H9 (cell line): Measurements from ENCODE around the gene FARP1. TPM values are rescaled to one million over a fixed set of nuclear protein-coding genes. Genes with fewer than 3 reads are reported as not detected.

Experiments used
- DNase-seq: peaks from one replicate; pipeline ENCODE4 v3.0.0-alpha.2; 2017
- H2AFZ ChIP-seq: one replicate; pipeline ENCODE4 v1.6.1; 2013; ENCODE audit warnings: mild to moderate bottlenecking, low read length, control low read depth, moderate library complexity
- H2AK5ac ChIP-seq: 2 replicates; pipeline ENCODE4 v1.6.1; 2013; ENCODE audit warnings: low read length, control low read depth, mixed read lengths; ENCODE audit not compliant: insufficient read length
- H2BK120ac ChIP-seq: one replicate; pipeline ENCODE4 v1.6.1; 2013; ENCODE audit warnings: low read depth, mild to moderate bottlenecking, low read length, control low read depth, inconsistent platforms; ENCODE audit not compliant: poor library complexity, severe bottlenecking
- H2BK12ac ChIP-seq: 2 replicates; pipeline ENCODE4 v1.6.1; 2013; ENCODE audit warnings: low read length, control low read depth, mixed read lengths, low read depth; ENCODE audit not compliant: insufficient read length
- H2BK15ac ChIP-seq: 2 replicates; pipeline ENCODE4 v1.6.1; 2013; ENCODE audit warnings: low read depth, low read length, control low read depth
- H2BK20ac ChIP-seq: one replicate; pipeline ENCODE4 v1.6.1; 2013; ENCODE audit warnings: low read depth, mild to moderate bottlenecking, low read length, control low read depth, inconsistent platforms; ENCODE audit not compliant: poor library complexity, severe bottlenecking
- H2BK5ac ChIP-seq: 2 replicates; pipeline ENCODE4 v1.6.1; 2013; ENCODE audit warnings: low read length, control low read depth, mixed read lengths; ENCODE audit not compliant: insufficient read length
- H3K14ac ChIP-seq: 2 replicates; pipeline ENCODE4 v1.6.1; 2013; ENCODE audit warnings: low read length, control low read depth; ENCODE audit not compliant: insufficient read depth
- H3K18ac ChIP-seq: 2 replicates; pipeline ENCODE4 v1.6.1; 2013; ENCODE audit warnings: low read depth, mild to moderate bottlenecking, mixed read lengths, low read length, control low read depth; ENCODE audit not compliant: insufficient read length
- H3K23ac ChIP-seq: 2 replicates; pipeline ENCODE4 v1.6.1; 2013; ENCODE audit warnings: low read length, control low read depth, mixed read lengths, low read depth; ENCODE audit not compliant: insufficient read length
- H3K23me2 ChIP-seq: 2 replicates; pipeline ENCODE4 v1.6.1; 2013; ENCODE audit warnings: low read depth, mild to moderate bottlenecking, mixed read lengths, low read length, control low read depth; ENCODE audit not compliant: insufficient read length, poor library complexity, severe bottlenecking
- H3K27ac ChIP-seq: 2 replicates; pipeline ENCODE4 v1.5.1; 2013; ENCODE audit warnings: low read length, control low read depth, mixed read lengths, low read depth; ENCODE audit not compliant: insufficient read length
- H3K27me3 ChIP-seq: 2 replicates; pipeline ENCODE4 v1.6.1; 2013; ENCODE audit warnings: low read length, control low read depth, inconsistent platforms; ENCODE audit not compliant: insufficient read depth
- H3K4ac ChIP-seq: 2 replicates; pipeline ENCODE4 v1.6.1; 2013; ENCODE audit warnings: low read depth, mild to moderate bottlenecking, control low read depth, inconsistent platforms, low read length, moderate library complexity
- H3K4me1 ChIP-seq: 2 replicates; pipeline ENCODE4 v1.6.1; 2013; ENCODE audit warnings: low read length, control low read depth, inconsistent platforms; ENCODE audit not compliant: insufficient read depth
- H3K4me2 ChIP-seq: 2 replicates; pipeline ENCODE4 v1.6.1; 2013; ENCODE audit warnings: low read length, control low read depth, mixed read lengths; ENCODE audit not compliant: insufficient read length, insufficient read depth
- H3K56ac ChIP-seq: 2 replicates; pipeline ENCODE4 v1.6.1; 2013; ENCODE audit warnings: low read depth, mild to moderate bottlenecking, mixed read lengths, low read length, control low read depth; ENCODE audit not compliant: insufficient read length
- H3K79me1 ChIP-seq: 2 replicates; pipeline ENCODE4 v1.6.1; 2013; ENCODE audit warnings: low read depth, mild to moderate bottlenecking, moderate library complexity, low read length, control low read depth, inconsistent platforms; ENCODE audit not compliant: insufficient read depth, poor library complexity, severe bottlenecking
- H3K79me2 ChIP-seq: 2 replicates; pipeline ENCODE4 v1.6.1; 2013; ENCODE audit warnings: low read length, control low read depth, inconsistent platforms; ENCODE audit not compliant: insufficient read depth
- H3K9ac ChIP-seq: 2 replicates; pipeline ENCODE4 v1.6.1; 2013; ENCODE audit warnings: low read length, control low read depth, mixed read lengths; ENCODE audit not compliant: insufficient read length; ENCODE audit errors: extremely low read depth
- H3K9me3 ChIP-seq: one replicate; pipeline ENCODE4 v1.6.1; 2013; ENCODE audit warnings: low read depth, low read length, inconsistent platforms; ENCODE audit not compliant: control insufficient read depth
- H3T11ph ChIP-seq: one replicate; pipeline ENCODE4 v1.6.1; 2013; ENCODE audit warnings: mild to moderate bottlenecking, low read length, control low read depth, inconsistent platforms
- H4K20me1 ChIP-seq: one replicate; pipeline ENCODE4 v1.6.1; 2013; ENCODE audit not compliant: control insufficient read depth, insufficient read length, insufficient read depth
- H4K5ac ChIP-seq: 2 replicates; pipeline ENCODE4 v1.6.1; 2013; ENCODE audit warnings: low read depth, mild to moderate bottlenecking, mixed read lengths, low read length, control low read depth; ENCODE audit not compliant: insufficient read length
- H4K8ac ChIP-seq: replicated peaks from 2 replicates; pipeline ENCODE4 v1.6.1; 2013; ENCODE audit warnings: low read length, control low read depth, mixed read lengths, low read depth; ENCODE audit not compliant: insufficient read length
- H4K91ac ChIP-seq: 2 replicates; pipeline ENCODE4 v1.6.1; 2013; ENCODE audit warnings: low read depth, mild to moderate bottlenecking, moderate library complexity, mixed read lengths, low read length, control low read depth; ENCODE audit not compliant: insufficient read length
- H3K27ac Mint-ChIP-seq, 3 experiments: 2 replicates in 2 of 3; 3 replicates in 1 of 3; pipeline ENCODE4 v1.8.0; 2020 to 2021; ENCODE audit warnings: mixed read lengths in 3 of 3, mild to moderate bottlenecking in 1 of 3, moderate library complexity in 1 of 3
- H3K27me3 Mint-ChIP-seq: 2 replicates; pipeline ENCODE4 v1.8.0; 2021; ENCODE audit warnings: low read depth, mild to moderate bottlenecking, moderate library complexity, mixed read lengths
- H3K36me3 Mint-ChIP-seq, 3 experiments: 2 replicates in 2 of 3; 3 replicates in 1 of 3; pipeline ENCODE4 v1.8.0; 2020 to 2021; ENCODE audit warnings: low read depth in 3 of 3, mixed read lengths in 3 of 3; ENCODE audit not compliant: insufficient read depth in 1 of 3
- H3K4me1 Mint-ChIP-seq, 2 experiments: 2 replicates each; pipeline ENCODE4 v1.8.0; 2020; ENCODE audit warnings: mixed read lengths in 2 of 2
- H3K4me3 Mint-ChIP-seq, 2 experiments: 2 replicates in 1 of 2; 3 replicates in 1 of 2; pipeline ENCODE4 v1.8.0; 2020 to 2021; ENCODE audit warnings: mild to moderate bottlenecking in 2 of 2, mixed read lengths in 2 of 2, moderate library complexity in 1 of 2
- H3K9me3 Mint-ChIP-seq, 2 experiments: 2 replicates in 1 of 2; 3 replicates in 1 of 2; pipeline ENCODE4 v1.8.0; 2020; ENCODE audit warnings: mild to moderate bottlenecking in 2 of 2, mixed read lengths in 2 of 2, moderate library complexity in 1 of 2
- CTCF ChIP-seq: fragments of 200-600 bp; sonication (generic); conservative IDR thresholded peaks from 3 replicates; pipeline ENCODE4 v1.8.0; 2021; ENCODE audit warnings: antibody characterized with exemption, mild to moderate bottlenecking
- WGBS: extraction: QIAGEN DNeasy Blood & Tissue Kit; methylation state at CpG from one replicate; pipeline ENCODE4 v1.1.7; 2013; ENCODE audit warnings: missing lambda C conversion rate, low lambda C conversion rate, mixed read lengths; ENCODE audit not compliant: insufficient read length; ENCODE audit errors: extremely low coverage; 5-methylcytosine and 5-hydroxymethylcytosine counted together
- total RNA-seq: library from RNA; stranded (reverse); gene quantifications from 2 replicates; pipeline ENCODE4 v1.2.1, GENCODE V29; 2021

The FARP1 gene
- total RNA-seq, 1 experiment from 2014 or later = 95.9 TPM

GRCh38 chr13:98237331-98237730 is 94.4 kb downstream of the FARP1 start:
- Histone ChIP-seq H3K18ac (no peak overlapping the region), H2BK15ac (no peak overlapping the region)
- no peak overlapping the region; a peak in 1 of 7 replicates for H3K27ac Mint-ChIP-seq

More at GRCh38 chr13:98237331-98237730, 94.4 kb downstream of the FARP1 start:
- H3K27me3 Mint-ChIP-seq = no peaks in the 10 kb centered on the region
- Histone ChIP-seq H3K79me2 (peaks cover 4% of the 10 kb centered on the region; the same call in 1 of the 2 replicates), H3K27ac (no peak overlapping the region), H2BK12ac (no peak overlapping the region), H3K4me1 (peaks cover 9% of the 10 kb centered on the region; the same call in 1 of the 2 replicates), H3K23me2 (no peaks in the 10 kb centered on the region), H4K91ac (no peak overlapping the region), H3K23ac (no peak overlapping the region), H3K56ac (no peak overlapping the region), H3K4me2 (no peak overlapping the region), H4K8ac (no peak overlapping the region), H2BK20ac (no peak overlapping the region), H3K79me1 (peaks cover 2% of the 10 kb centered on the region), H3K9me3 (no peaks in the 10 kb centered on the region), H2AFZ (no peak overlapping the region), H4K20me1 (no peaks in the 10 kb centered on the region), H2AK5ac (no peak overlapping the region), H3T11ph (no peak overlapping the region), H3K14ac (no peak overlapping the region), H3K4ac (no peak overlapping the region), H3K27me3 (no peaks in the 10 kb centered on the region), H4K5ac (no peak overlapping the region), H2BK5ac (no peak overlapping the region), H3K9ac (no peak overlapping the region), H2BK120ac (no peak overlapping the region)
- H3K36me3 Mint-ChIP-seq = peaks cover 0 to 10% (median 10%) of the 10 kb centered on the region in 3 experiments; a peak in 4 of 7 replicates
- no peak for DNase-seq
- H3K4me3 Mint-ChIP-seq = no peak overlapping the region
- H3K4me1 Mint-ChIP-seq = peaks cover 33 to 38% of the 10 kb centered on the region in 2 experiments
- H3K9me3 Mint-ChIP-seq = no peaks in the 10 kb centered on the region
- WGBS = no CpG with 5 or more reads among the region's 8 CpGs
- no peak for TF ChIP-seq CTCF
